ENCODE data around the gene POLD1.

The POLD1 gene

GRCh38 chr19:50447750-50448149, 63.6 kb downstream of the POLD1 start:
- no peak overlapping the region for H3K4me3 ChIP-seq (ENCODE audit: low read length)
- no peak for TF ChIP-seq CTCF (IDR thresholded peaks at IDR 0.05; ENCODE audit: insufficient read depth, low read depth, low read length, missing control alignments)
- no peak for DNase-seq (ENCODE audit: low read depth)

- TF ChIP-seq CTCF (IDR thresholded peaks at IDR 0.05; ENCODE audit: insufficient read depth, low read depth, low read length, missing control alignments), result no peak
- H3K4me3 ChIP-seq (ENCODE audit: low read length), result no peak overlapping the region
- DNase-seq (ENCODE audit: low read depth), result no peak
These were observed 65.2 kb downstream of the POLD1 start for GRCh38 chr19:50449236-50449899.

GRCh38 chr19:50450369-50451222, 66.4 kb downstream of the POLD1 start:
- H3K4me3 ChIP-seq (ENCODE audit: low read length), result no peak overlapping the region
- DNase-seq (ENCODE audit: low read depth), result no peak
- TF ChIP-seq CTCF (IDR thresholded peaks at IDR 0.05; ENCODE audit: insufficient read depth, low read depth, low read length, missing control alignments), result no peak

- DNase-seq (ENCODE audit: low read depth), result no peak
- TF ChIP-seq CTCF (IDR thresholded peaks at IDR 0.05; ENCODE audit: insufficient read depth, low read depth, low read length, missing control alignments), result no peak
These were observed 67.0 kb downstream of the POLD1 start for GRCh38 chr19:50451223-50451534.

GRCh38 chr19:50453243-50453642, 69.1 kb downstream of the POLD1 start:
- TF ChIP-seq CTCF (IDR thresholded peaks at IDR 0.05; ENCODE audit: insufficient read depth, low read depth, low read length, missing control alignments), result no peak
- no peak for DNase-seq (ENCODE audit: low read depth)

More at GRCh38 chr19:50451223-50451534, 67.0 kb downstream of the POLD1 start:
- H3K4me3 ChIP-seq (ENCODE audit: low read length), result no peak overlapping the region

GRCh38 chr19:50455992-50456391, 71.8 kb downstream of the POLD1 start:
- no peak for TF ChIP-seq CTCF (IDR thresholded peaks at IDR 0.05; ENCODE audit: insufficient read depth, low read depth, low read length, missing control alignments)
- no peak overlapping the region for H3K4me3 ChIP-seq (ENCODE audit: low read length)
- DNase-seq (ENCODE audit: low read depth), result no peak

More at GRCh38 chr19:50453243-50453642, 69.1 kb downstream of the POLD1 start:
- H3K4me3 ChIP-seq (ENCODE audit: low read length), result no peak overlapping the region

Data from epithelial cell of esophagus (primary cell).